GM21529 (cell line): ENCODE data around the gene PDCL3.

ENCODE experiments used
- ATAC-seq: cut with Tn5 transposase; IDR thresholded peaks from one replicate; pipeline ENCODE4 v1.9.1; 2021; ENCODE audit not compliant: unreplicated experiment

PDCL3 gene

DNA sequence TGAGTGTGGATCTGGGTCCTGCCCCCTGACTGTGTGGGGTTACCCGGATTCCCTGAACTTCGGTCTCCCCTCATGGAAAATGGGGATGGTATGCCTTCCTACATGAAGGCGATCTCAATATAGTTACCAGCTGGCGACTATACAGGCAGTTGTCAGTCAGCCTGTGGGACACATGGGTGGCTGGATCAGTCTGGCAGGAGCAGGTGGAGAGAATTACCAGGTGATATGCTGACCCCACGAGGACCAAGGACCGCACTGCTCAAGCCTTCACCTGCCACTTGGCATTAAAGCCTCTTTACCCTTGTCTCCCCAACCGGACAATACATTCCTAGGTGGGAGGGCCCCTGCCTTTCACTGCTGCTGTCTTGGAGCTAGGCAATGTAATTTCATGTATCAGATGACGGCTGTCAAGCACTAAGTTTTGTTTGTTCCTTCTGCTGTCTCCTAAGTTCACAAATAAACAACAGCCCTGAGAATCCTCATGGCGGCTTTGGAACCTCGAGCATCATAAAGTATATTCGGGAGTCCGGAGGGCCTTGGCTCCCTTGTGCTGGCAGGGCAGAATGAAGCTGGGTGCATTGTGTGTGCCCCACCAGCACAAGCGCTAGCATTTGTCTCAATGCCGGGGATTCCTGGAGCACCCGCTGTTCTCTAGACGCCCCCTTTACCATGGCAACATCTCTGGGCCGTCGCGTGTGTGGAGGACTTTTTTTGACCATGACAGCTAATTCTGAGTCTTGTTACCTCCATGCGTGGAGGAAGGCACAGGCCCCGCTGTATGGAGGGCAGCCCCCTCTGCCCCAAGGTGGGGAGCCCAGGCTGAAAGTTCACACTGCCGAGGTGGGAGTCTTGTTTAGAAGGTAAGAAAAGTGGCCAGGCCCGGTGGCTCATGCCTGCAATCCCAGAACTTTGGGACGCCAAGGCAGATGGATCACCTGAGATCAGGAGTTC is 48.6 kb downstream of the PDCL3 start:
- ATAC-seq = no peak

DNA sequence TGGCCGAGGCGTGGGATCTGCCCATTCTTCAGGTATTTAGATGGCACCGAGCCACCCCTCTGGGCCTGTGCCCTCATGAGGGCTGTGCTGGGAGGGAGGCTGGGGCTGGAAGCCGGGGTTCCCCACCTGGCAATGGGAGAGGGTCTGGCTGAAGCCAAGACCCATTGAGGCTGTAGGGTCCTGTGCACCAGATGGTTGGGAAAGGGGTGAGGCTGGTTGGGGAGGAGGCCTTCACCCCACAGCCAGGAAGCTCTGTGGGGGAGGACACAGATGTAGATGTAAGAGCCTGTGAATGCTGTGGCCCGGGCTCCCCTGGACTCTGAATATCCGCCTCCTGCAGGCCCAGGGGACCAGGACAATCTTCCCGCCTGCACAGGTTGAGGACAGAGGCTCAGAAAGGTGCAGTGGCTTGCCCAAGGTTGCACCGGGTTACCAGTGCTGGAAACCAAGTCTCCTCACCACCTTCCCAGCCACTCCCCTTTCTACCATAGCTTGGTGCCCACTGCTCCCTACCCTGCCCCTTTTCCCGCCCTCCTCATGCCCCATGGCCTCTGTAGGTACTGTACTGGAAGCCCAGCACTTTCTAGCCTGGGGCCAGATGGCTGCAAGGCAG is 49.7 kb downstream of the PDCL3 start:
- no peak for ATAC-seq

DNA sequence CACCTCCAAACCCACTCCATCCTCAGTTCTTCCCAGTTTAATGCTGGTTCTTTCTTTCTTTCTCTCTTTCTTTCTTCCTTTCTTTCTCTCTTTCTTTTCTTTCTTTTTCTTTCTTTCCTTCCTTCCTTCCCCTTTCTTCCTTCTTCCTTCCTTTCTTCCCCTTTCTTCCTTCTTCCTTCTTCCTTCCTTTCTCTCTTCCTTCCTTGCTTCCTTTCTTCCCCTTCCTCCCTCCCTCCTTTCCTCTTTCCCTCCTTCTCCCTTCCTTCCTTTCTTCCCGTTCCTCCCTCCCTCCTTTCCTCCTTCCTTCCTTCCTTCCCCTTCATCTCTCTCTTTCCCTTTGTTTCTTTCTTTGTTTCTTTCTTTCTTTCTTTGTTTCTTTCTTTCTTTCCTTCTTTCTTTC is 50.9 kb downstream of the PDCL3 start:
- no peak for ATAC-seq

DNA sequence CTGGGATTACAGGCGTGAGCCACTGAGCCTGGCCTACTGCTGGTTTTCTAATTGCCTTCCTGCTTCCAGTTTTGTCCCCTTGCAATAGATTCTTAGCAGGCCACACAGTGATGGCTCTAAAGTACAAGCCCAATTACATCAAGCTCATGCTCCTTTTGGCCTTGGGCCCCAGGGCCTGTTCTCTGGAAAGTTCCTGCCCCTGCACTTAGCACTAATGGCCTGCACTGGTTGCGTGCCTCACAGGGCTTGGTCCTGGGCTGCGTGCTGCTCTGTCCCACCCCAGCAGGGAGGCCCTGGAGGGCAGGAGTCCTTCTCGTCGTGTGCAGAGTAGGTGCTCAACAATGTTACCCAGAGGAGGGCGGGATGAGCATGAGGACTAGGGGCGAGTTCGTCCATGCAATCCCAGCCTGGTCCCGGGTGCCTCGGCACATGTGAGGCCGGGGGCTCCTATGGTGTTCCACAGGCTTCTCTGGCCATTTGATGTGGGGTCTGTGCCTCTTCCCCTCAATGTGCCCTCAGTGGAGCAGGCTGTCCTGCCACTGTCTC is 51.7 kb downstream of the PDCL3 start:
- no peak for ATAC-seq

DNA sequence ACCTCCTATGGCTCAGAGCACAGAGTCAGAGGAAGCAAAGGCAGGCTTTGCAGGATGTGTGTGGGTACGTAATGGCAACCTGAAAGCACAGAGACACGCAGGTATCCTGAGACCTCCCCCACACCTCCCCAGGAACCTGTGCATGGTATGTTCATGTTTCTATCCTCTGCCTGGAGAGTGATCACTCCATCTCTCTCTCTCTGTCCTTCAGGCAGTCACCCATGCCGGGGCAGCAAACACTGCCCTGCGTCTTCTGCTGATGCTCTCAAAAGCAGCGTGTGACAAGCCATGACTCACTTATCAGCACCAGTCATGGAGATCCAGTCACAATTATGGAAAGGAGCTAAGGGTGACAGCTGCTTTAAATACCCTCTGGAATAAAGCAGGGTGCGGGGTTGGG is 52.7 kb downstream of the PDCL3 start:
- ATAC-seq = no peak

DNA sequence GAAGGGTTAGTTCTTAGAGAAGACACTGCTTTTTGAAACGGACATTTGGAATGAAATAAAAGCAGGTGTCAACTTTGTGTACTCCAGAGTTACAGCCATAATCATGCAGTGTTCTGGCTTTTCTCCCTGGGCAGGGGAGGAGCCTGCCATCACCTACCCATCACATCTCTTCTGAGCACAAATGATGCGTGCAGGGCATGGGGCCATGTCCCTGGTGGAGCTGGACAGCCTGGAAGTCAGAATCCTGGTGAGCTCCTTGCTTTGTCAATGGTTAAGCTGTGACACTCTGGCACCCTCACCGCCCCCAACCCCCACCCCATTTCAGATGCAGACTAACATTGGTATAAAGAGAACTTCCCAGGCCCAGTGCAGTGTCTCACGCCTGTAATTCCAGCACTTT is 53.1 kb downstream of the PDCL3 start:
- no peak for ATAC-seq

DNA sequence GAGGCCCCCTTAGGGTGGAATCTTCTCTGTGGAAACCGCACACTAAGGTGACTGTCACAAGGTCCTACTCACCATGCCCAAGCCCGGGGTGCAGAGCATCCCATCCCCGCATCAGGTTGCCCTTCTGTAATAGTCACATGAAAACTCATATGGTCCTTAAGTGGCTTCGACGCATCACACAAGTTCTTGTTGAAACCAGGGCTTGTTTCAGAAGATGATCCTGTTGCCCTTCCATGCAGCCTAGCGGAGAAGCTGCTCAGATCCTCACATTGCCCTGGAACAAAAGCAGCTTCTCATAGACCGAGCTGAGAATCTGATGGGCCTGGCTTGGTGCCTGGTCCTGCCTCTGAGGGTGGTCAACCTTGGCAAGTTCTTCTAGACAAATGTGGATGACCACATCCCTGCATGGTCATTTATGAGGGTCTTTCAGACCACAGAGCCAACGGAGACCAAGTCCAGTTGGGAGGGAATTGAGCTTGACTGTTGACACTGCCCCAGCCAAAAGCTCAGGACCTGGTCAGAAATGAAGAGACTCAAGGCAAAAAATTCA is 54.1 kb downstream of the PDCL3 start:
- no peak for ATAC-seq

DNA sequence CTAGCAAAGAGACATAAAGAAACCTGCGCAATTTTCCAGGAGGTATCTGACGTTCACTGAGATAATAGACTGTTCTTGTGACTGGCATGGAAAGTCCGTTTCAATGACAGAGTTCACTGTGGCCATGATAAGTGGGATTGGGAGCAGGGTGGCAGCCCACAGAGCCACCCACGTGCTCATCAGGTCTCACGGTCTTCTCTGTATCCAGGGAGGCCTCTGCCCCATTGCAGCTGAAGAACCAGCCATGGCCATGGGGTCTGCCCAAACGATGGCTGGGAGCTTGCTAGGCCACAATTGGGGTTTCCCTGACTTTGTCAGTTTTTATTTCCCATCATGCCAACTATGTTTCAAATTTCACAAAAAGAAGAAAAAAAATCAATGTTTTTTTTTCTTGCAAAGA is 57.2 kb downstream of the PDCL3 start:
- no peak for ATAC-seq

DNA sequence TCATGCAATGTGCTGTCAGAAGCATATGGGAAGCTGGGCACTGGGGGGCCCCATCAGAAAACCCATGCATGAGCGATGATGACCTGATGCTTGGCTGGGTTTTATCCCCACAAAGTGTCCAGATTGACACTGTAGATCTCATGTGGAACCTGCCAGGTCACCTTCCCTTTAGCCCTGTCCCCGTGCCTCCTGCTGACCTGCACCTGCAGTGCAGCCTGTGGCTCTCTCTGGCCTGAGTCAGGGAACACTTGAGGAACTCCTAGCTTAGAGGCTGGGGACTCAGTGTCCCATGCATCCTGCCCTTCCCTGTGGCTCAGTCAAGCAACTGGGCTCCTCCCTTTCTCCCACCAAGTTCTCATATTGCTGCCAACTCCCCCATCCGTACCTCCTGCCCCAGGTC is 57.7 kb downstream of the PDCL3 start:
- ATAC-seq = no peak

DNA sequence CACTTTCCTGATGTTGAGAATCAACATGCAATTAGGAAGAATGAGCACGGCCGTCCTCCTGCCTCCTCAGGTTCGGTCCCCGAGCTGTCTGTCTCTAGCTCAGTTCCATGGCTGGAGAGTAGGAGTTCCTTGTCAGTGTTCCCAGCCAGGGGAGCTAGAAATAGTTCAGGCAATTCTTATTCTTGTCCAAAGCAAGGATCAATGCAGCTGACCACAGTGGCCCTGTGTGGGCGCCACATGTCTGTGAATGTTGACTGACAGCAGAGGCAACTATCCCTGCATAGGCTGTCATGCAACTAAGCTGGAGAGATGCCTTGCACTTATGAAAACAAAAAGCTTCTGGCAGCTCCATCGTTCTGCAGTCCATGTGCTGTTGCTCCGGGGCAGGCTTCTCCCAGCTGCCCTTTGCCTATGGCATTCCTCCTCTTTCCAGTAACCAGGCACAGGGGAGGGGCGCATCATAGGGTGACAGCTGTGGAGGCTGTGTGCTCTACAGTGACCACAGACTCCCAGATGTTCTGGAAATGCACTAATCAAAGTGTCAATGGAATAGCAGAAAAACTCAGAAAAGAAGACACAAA is 58.7 kb downstream of the PDCL3 start:
- ATAC-seq = no peak

DNA sequence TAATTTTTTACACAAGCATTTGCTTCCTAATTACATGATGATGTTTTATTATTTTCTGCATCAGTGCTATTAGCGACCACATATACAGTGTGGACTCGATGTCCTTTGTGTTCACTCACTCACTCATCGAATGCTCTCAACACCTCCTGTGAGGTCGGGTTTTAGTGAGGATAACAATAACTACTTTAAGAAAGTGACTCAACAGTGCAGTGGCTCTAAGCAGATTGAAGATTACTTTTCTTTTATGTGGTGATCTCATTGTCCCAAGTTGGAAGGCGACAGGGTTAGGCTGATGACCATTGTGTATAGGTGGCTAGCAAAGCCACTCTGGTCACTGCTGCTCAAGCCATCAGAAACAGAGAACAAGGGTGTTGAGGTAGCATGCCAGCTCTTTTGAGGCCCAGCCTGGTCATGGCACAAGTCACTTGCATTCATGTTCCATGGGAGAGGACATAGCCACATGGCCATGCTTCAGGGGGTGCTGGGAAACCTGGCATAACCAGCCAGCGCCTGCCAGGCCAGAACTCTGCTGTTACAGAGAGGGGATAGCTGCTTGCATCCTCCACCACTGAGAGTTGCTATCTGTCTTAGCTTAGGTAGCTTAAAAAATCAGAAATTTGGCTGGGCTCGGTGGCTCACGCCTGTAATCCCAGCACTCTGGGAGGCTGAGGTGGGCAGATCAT is 60.4 kb downstream of the PDCL3 start:
- no peak for ATAC-seq

DNA sequence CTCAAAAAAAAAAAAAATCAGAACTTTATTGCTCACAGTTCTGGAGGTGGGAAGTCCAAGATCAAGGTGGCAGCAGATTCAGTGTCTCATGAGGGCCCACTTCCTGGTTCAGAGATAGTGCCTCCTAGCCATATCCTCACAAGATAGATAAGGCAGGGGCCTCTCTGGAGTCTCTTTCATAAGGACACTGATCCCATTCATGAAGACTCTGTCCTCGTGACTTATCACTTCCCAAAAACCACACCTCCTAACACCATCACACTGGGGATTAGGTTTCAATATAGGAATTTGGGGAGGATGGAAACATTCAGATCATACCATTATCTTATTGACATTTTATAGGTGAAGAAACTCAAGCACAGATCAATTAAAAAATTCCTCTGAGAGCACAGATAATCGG is 61.1 kb downstream of the PDCL3 start:
- ATAC-seq = no peak

DNA sequence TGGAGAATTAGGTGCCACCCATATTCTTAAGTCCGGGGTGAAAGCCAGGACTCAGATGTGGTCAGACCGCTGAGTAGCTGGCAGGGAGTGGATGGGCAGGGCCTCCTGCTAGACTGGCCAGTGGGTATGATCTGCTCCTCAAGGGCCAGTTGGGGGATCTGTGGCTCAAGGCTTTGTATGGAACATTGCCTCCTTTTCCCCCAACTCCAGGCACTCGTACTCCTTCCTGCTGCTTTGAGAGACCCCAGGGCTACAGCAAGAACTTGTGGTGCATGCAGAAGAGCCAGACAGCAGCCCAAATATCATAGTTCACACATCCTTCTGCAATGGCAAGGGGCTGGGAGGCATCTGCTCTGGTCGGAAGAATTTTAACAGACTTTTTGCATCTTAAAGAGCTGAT is 61.7 kb downstream of the PDCL3 start:
- no peak for ATAC-seq

DNA sequence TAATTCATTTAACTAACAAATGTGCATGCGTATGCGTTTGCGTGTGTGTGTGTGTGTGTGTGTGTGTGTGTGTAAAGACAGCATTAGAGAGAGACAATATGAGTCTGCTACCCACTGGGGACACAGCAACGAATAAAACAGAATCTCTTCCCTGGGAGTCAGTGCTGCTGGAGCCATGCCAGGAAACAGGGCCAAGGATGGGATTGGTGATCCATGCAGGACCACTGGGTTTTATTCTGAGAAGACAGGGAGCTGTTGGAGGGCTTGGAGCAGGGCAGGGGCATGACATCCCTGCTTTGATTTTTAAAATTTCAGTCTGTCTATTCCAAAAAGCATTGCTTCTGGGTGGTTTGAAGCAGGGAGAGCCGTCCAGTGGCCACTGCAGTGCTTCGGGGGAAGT is 62.9 kb downstream of the PDCL3 start:
- no peak for ATAC-seq
